ENCODE measurements around the gene ENGASE.

ENGASE gene

GRCh38 chr17:79096477-79096876, 21.9 kb downstream of the ENGASE start:
- no peak for TF ChIP-seq Cebpa-rat (IDR thresholded peaks at IDR 0.05)

DNA sequence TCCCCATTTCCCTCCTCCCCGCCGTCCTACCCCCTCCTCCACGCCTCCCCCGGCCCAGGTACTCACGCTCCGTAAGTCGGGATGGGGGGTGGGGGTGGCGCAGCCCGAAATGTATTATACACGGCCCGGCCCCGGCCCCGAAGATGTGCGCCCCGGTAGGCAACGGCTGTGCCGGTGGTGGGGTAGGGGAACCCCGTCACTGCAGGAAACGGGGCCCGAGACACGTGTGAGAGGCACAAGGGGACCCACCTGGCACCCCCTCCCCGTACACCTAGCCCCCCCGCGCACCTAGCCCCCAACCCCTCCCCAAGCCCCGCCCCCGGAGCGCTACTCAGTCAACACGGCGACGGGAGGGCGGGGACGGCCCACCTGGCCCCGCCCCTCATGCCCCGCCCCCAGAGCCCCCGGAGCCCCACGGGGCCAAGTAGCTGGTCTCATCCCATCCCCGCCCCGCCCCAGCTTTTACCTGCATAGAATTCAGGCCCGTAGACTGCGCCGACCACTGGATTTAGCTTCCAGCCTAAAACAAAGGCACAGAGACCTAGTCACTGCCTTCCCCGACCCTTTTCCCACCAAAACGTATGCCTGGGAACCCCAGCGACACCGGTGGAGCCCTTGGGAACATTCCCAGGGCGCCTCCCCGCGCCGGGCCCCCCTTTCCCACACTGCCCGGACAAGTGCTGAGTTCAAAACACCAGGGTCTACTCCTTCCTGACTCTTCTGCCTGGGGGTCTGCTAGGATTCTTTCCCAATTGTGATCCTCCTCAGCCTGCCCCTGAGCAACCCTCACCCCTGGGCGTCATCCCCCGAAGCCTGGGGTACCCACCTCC, 22.8 kb downstream of the ENGASE start:
- Histone ChIP-seq H3K9ac (no peak overlapping the region), H3K9me3 (replicated peaks in 1 of 11) (no peaks in the 10 kb centered on the region), H3K4me3 (no peak overlapping the region), H3K27me3 (peaks cover 51 to 75% (median 68%) of the 10 kb centered on the region in 11 experiments), H3K4me2 (no peak overlapping the region), H4K20me1 (peaks cover 0 to 59% (median 6%) of the 10 kb centered on the region in 11 experiments; a peak in 13 of 22 replicates), H3K27ac (no peak overlapping the region), H3K36me3 (no peaks in the 10 kb centered on the region), H3K4me1 (peaks cover 0 to 59% (median 50%) of the 10 kb centered on the region in 10 experiments; a peak in 16 of 20 replicates)
- TF ChIP-seq Cebpa-rat (IDR thresholded peaks at IDR 0.05): no peak

More at GRCh38 chr17:79096477-79096876, 21.9 kb downstream of the ENGASE start:
- Histone ChIP-seq H3K36me3 (no peaks in the 10 kb centered on the region), H3K4me2 (no peak overlapping the region), H3K9ac (no peak overlapping the region), H3K27me3 (peaks cover 51 to 77% (median 68%) of the 10 kb centered on the region in 11 experiments), H3K27ac (no peak overlapping the region), H3K4me3 (no peak overlapping the region), H3K4me1 (peaks cover 0 to 61% (median 55%) of the 10 kb centered on the region in 10 experiments; a peak in 16 of 20 replicates), H4K20me1 (peaks cover 0 to 61% (median 11%) of the 10 kb centered on the region in 11 experiments; a peak in 13 of 22 replicates), H3K9me3 (replicated peaks in 1 of 11) (no peaks in the 10 kb centered on the region)

GRCh38 chr17:79098282-79098867, 23.8 kb downstream of the ENGASE start:
- Histone ChIP-seq H3K4me1 (peaks cover 2 to 59% (median 50%) of the 10 kb centered on the region in 10 experiments; a peak in 19 of 20 replicates), H3K27ac (no peak overlapping the region), H4K20me1 (peaks cover 0 to 55% (median 0%) of the 10 kb centered on the region in 11 experiments; a peak in 10 of 22 replicates), H3K4me3 (no peak overlapping the region), H3K9me3 (replicated peaks in 1 of 11) (no peaks in the 10 kb centered on the region), H3K27me3 (peaks cover 51 to 65% (median 61%) of the 10 kb centered on the region in 11 experiments), H3K36me3 (no peaks in the 10 kb centered on the region), H3K9ac (no peak overlapping the region), H3K4me2 (no peak overlapping the region)
- no peak for TF ChIP-seq Cebpa-rat (IDR thresholded peaks at IDR 0.05)

GRCh38 chr17:79100405-79100804, 25.8 kb downstream of the ENGASE start:
- no peak overlapping the region for H3K9ac ChIP-seq

GRCh38 chr17:79101111-79101673, 26.6 kb downstream of the ENGASE start:
- H3K9me3 ChIP-seq (replicated peaks in 1 of 11): no peaks in the 10 kb centered on the region
- TF ChIP-seq Cebpa-rat (IDR thresholded peaks at IDR 0.05): no peak
- no peaks in the 10 kb centered on the region for H3K36me3 ChIP-seq
- peaks cover 5 to 60% (median 52%) of the 10 kb centered on the region in 10 experiments; a peak in 19 of 20 replicates for H3K4me1 ChIP-seq
- no peak overlapping the region for H3K27ac ChIP-seq
- H3K27me3 ChIP-seq: peaks cover 28 to 47% (median 36%) of the 10 kb centered on the region in 11 experiments
- no peak overlapping the region for H3K9ac ChIP-seq
- H4K20me1 ChIP-seq: peaks cover 0 to 46% (median 0%) of the 10 kb centered on the region in 11 experiments; a peak in 6 of 22 replicates
- peak overlapping the region in 6 of 11 experiments; percentile 2 to 25 (median 24); a peak in 5 of 22 replicates for H3K4me2 ChIP-seq
- no peak overlapping the region for H3K4me3 ChIP-seq

More at GRCh38 chr17:79100405-79100804, 25.8 kb downstream of the ENGASE start:
- Histone ChIP-seq H3K27me3 (peaks cover 35 to 55% (median 44%) of the 10 kb centered on the region in 11 experiments), H3K27ac (no peak overlapping the region), H3K4me2 (peak overlapping the region in 6 of 11 experiments; percentile 2 to 25 (median 24); a peak in 4 of 22 replicates), H3K4me1 (peaks cover 5 to 60% (median 52%) of the 10 kb centered on the region in 10 experiments; a peak in 19 of 20 replicates), H3K36me3 (no peaks in the 10 kb centered on the region), H4K20me1 (peaks cover 0 to 47% (median 0%) of the 10 kb centered on the region in 11 experiments; a peak in 8 of 22 replicates), H3K9me3 (replicated peaks in 1 of 11) (no peaks in the 10 kb centered on the region), H3K4me3 (no peak overlapping the region)
- no peak for TF ChIP-seq Cebpa-rat (IDR thresholded peaks at IDR 0.05)

GRCh38 chr17:79102214-79102613, 27.6 kb downstream of the ENGASE start:
- no peak overlapping the region for H3K4me3 ChIP-seq
- H4K20me1 ChIP-seq: peaks cover 0 to 56% (median 0%) of the 10 kb centered on the region in 11 experiments; a peak in 5 of 22 replicates
- H3K4me1 ChIP-seq: peaks cover 5 to 63% (median 53%) of the 10 kb centered on the region in 10 experiments; a peak in 19 of 20 replicates
- H3K4me2 ChIP-seq: peak overlapping the region in 8 of 11 experiments; percentile 22 to 99 (median 86); a peak in 13 of 22 replicates
- TF ChIP-seq Cebpa-rat (IDR thresholded peaks at IDR 0.05): no peak
- no peak overlapping the region for H3K9ac ChIP-seq
- no peaks in the 10 kb centered on the region for H3K36me3 ChIP-seq
- no peaks in the 10 kb centered on the region for H3K9me3 ChIP-seq (replicated peaks in 1 of 11)
- H3K27me3 ChIP-seq: peaks cover 19 to 37% (median 27%) of the 10 kb centered on the region in 11 experiments
- no peak overlapping the region for H3K27ac ChIP-seq

DNA sequence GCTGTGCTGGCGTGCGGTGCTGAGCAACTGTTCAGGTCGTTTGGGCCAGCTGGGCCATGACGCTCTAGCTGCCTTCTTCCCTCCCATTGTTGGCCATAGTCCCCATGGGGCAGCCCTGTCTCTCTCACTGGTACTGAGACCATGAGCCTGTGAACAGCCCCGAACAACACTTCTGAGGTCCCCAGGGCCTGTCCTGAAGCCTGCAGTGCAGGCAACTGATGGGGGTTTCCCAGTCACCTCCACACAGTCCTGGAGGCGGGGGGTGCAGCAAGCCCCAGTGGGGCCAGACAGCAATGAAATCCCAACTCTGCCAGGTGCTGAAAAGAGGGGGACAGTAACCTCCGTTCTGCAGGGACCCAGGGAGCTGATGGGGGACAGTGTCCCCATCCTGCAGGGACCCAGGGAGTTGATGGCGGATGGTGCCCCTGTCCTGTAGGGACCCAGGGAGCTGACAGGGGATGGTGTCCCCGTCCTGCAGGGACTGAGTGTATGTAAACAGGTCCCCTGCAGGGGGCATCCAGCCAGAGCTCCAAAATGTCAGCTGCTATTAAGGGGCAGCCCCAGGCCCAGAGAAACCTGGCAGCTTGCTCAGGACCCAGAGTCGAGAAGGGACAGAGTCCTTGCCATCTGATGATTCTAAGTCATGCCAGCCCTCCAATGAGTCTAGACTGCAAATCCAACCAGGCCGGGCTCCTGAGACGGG, 30.4 kb downstream of the ENGASE start:
- H3K4me1 ChIP-seq: peaks cover 5 to 87% (median 66%) of the 10 kb centered on the region in 10 experiments; a peak in 19 of 20 replicates
- H3K4me3 ChIP-seq: no peak overlapping the region; a peak in 1 of 20 replicates
- no peak overlapping the region for H3K27ac ChIP-seq
- H3K9ac ChIP-seq: no peak overlapping the region
- H4K20me1 ChIP-seq: peaks cover 0 to 46% (median 0%) of the 10 kb centered on the region in 11 experiments; a peak in 3 of 22 replicates
- H3K36me3 ChIP-seq: no peaks in the 10 kb centered on the region
- peaks cover 0 to 13% (median 1%) of the 10 kb centered on the region in 11 experiments; a peak in 9 of 22 replicates for H3K27me3 ChIP-seq
- H3K9me3 ChIP-seq (replicated peaks in 1 of 11): no peaks in the 10 kb centered on the region
- no peak for TF ChIP-seq Cebpa-rat (IDR thresholded peaks at IDR 0.05)
- H3K4me2 ChIP-seq: peak overlapping the region in 9 of 11 experiments; percentile 26 to 99 (median 86); a peak in 17 of 22 replicates

GRCh38 chr17:79105937-79106336, 31.3 kb downstream of the ENGASE start:
- no peak for TF ChIP-seq Cebpa-rat (IDR thresholded peaks at IDR 0.05)
- peaks cover 0 to 52% (median 0%) of the 10 kb centered on the region in 11 experiments; a peak in 4 of 22 replicates for H4K20me1 ChIP-seq
- H3K4me3 ChIP-seq: no peak overlapping the region
- peak overlapping the region in 7 of 11 experiments; percentile 80 to 99 (median 92); a peak in 10 of 22 replicates for H3K4me2 ChIP-seq
- H3K9me3 ChIP-seq (replicated peaks in 1 of 11): no peaks in the 10 kb centered on the region
- H3K27me3 ChIP-seq: peaks cover 0 to 16% (median 3%) of the 10 kb centered on the region in 11 experiments; a peak in 8 of 22 replicates
- no peak overlapping the region for H3K9ac ChIP-seq
- H3K4me1 ChIP-seq: peaks cover 5 to 89% (median 69%) of the 10 kb centered on the region in 10 experiments; a peak in 19 of 20 replicates
- H3K27ac ChIP-seq: no peak overlapping the region
- H3K36me3 ChIP-seq: no peaks in the 10 kb centered on the region

All from BLaER1 treated with 17β-estradiol and CSF1 and Interleukin-3, amounts not matched to agents 10 nM and 100 nM (cell line).